ENCODE measurements around the gene PAPPA2.

- TF ChIP-seq CTCF (IDR thresholded peaks at IDR 0.05; ENCODE audit: low read length): no peak
- TF ChIP-seq EZH2 (IDR thresholded peaks at IDR 0.05; ENCODE audit: borderline replicate concordance, low read length): no peak
These were observed 17.0 kb downstream of the PAPPA2 start for GRCh38 chr1:176479971-176480370.
